Stimulated activated CD8-positive, alpha-beta memory T cell treated with anti-CD3 and anti-CD28 coated beads, Interleukin-15, amount 100 ng/mL, for 1 hour (primary cell): ENCODE results near the gene CCDC6.
"Not testable (repeated sequence)": the region's sequence is repeated elsewhere in the genome, so short reads cannot be mapped to it uniquely, and the experiment has no call there.

Source experiments
- DNase-seq: peaks from one replicate; pipeline ENCODE4 v3.0.0-alpha.2; 2020; ENCODE audit warnings: low read depth

The CCDC6 gene

DNA sequence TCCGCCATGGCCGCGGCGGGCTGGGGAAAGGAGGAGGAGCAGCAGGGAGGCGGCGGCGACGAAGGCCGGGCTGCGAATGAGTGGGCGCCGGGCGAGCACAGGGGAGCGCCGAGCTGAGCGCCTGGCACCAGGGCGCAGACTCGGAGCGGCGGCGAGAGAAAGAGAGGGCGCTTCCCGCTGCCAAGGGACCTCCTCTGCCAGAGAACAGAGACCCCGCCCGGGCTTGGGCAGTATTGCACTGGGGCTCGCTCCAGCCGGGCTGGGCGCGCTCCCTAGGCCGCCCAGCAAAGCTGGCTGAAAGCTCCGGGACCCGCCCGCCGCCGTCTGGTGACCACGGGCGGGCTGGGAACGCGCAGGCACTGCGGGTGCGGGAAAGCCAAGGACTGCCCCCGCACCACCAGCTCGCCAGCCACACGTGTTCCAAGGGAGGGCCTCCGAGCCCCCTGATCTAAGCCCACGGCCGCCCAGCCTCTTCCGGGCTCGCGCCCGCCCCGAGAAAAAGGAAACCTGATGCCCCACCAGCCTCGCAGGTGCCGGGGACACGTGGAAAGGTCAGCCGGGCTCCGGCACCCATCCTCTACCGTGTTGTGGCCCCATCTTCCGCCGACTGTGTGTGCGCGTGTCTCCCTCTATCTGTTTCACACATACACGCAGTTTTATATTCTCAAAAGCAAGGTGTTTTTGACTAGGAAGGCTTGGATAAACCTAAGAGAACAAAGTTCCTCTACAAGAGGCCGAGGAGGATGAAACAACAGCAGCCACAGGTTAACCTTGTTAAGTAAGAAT is at the start of gene CCDC6:
Gene CCDC6, minus strand, starts transcription at position 140 of the 786 bp plus-strand sequence. Its CDS starts 132 bp downstream, at position 8.
- DNase-seq = peak; percentile 86

DNA sequence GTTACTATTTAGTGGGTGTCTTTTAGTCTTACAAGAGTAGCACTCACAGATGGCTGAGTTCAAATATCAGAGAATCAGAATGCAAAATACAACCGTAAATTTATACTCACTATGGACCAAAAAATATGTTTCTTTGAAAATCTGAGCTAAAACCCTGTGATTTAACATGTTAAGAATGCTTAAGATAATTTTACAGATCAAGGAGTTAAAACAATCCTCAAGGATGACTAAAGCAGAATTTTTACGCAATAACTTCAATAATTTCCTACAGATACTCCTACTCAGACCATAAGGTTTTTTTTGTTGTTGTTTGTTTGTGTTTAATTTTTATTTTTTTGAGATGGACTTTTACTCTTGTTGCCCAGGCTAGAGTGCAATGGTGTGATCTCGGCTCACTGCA is 47.9 kb upstream of the CCDC6 start:
- DNase-seq = no peak

DNA sequence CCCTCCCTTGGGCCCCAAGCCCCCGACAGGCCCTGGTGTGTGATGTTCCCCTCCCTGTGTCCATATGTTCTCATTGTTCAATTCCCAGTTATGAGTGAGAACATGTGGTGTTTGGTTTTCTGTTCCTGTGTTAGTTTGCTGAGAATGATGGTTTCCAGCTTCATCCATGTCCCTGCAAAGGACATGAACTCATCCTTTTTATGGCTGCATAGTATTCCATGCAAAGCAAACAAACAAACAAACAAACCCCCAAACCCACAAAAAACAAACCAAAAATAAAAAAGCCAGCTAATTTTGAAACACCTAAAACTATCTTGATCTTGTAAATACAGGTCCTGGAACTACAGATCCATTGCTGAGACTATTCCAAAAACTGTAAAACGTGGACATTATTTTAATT is 47.4 kb upstream of the CCDC6 start:
- DNase-seq = not testable (repeated sequence)

DNA sequence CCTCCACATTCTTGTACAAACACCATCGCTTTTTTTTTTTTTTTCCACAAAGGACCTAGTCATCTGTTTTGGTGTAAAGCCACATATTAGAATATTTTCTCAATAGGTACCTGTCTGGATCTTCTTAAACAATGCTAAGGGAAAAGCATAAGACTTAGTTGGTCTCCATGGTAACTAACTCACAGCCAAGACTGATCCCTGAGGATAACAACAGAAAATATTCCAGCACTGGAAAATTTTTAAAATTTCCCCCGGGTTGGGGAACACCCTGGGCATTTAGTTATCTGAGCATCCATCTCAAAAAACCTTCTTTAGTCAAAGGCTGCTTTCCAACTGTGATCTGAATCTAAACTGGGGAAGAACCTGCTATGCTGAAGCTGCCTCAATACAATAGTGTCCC is 43.7 kb upstream of the CCDC6 start:
- DNase-seq = no peak

DNA sequence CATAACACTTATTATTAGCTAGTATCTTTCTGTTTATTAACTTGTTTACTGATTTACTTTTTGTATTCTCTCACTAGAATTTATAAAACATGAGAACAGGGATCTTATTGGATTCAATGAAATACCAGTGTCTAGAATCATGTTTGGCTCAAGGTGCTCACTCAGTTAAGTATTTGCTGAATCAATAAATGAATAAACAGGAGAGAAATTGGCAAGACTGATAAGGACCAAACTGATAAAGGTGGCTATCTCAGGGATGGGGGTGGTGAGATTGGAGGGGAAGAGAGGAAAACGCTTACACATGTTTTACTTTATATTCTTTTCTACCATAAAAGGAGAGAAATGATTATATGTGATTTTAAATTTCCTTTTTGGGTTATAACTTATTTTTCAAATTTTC is 43.3 kb upstream of the CCDC6 start:
- no peak for DNase-seq

DNA sequence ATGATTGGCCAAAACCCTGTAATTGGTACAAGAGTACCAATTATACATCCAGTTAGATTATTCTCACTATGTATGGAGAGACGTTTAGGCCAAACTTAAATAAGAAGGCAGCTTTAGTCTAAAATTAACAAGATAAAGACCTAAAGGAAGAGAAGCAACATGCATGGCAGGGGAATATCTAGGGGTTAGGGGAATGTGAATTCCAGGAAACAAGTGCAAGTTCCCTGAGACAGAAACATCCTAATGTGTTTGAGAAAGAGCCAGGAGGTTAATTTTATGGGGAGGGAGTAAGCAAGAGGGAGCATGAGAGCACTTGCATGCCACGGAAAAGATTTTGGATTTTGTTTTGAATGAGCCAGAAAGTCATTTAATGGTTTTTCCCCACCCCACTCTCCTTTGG is 39.6 kb upstream of the CCDC6 start:
- no peak for DNase-seq

DNA sequence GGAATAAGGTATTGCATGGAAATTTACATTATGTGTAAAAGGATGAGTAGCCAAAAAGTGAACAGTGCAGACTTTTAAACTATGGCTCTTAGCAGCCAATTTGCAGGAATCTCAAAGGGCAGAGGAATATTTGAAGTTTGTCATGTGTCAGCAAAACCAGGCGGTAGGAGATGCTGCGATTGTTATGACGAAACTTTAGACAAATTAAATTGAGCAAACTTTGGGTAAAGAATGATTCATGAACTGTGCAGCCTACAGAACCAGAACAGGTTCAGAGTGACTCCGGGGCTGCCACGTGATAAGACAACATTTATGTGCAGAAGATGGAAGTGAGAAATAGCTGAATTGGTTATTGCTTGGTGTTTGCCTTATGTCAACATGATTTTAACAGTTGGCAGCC is 39.2 kb upstream of the CCDC6 start:
- no peak for DNase-seq

DNA sequence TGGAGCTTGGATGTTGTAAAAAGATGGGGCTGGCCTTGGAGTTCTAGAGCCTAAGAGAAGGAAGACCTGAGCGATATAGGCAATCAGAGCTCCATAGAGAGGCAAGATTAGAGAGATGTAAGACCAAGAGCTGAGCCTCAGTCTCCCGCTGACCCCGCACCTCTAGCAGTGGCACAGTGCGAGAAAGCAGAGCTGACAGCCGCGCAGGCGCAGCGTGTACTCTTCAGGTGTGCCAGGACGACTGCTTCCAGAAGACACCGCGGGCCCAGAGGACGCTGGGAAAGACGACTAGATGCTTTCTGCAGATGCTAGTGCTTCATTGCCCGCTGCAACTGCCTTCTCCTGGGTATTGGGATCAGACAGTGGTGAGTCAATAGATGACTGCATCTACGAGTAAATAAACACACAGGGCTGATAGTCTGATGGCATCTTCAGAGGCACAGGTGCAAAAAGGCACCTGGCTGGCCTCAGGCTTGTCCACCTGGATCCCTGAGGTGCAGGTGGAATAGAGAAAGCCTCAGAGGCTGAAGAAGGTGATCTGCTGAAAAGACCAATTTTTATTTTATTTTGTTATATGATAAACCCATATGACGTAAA is 38.1 kb upstream of the CCDC6 start:
- no peak for DNase-seq

DNA sequence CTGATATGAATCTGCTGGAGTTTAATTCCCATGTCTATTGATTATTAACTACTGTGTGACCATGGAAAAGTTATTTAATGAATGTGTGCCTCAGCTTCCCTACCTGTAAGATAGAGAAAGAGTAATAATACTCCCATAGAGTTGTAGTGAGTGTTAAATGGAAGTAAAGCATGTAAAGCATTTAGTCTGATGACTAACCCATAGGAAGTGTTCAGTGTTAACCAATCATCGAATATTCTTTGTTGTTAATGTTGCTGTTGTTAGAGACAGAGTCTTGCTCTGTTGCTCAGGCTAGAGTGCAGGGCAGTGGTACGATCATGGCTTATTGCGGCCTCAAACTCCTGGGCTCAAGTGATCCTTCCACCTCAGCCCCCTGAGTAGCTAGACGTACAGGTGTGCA is 36.2 kb upstream of the CCDC6 start:
- no peak for DNase-seq

DNA sequence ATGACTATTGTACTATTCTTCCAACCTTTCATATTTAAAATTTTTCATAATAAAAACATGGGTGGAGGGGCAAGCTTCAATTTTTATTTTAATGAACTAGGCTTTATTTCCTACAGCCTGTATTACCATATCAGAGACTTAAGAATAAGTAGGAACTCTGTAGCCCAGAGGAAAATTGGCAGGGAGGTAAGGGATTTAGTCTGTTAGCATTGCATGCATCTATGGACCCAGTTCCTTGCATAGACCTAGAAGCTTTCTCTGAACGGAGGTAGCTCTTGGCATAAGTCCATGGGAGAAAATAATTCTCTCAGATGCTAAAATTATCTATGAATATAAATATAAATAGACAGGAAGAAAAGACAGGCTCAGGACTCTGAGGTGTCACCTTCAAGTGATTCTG is 31.4 kb upstream of the CCDC6 start:
- no peak for DNase-seq

DNA sequence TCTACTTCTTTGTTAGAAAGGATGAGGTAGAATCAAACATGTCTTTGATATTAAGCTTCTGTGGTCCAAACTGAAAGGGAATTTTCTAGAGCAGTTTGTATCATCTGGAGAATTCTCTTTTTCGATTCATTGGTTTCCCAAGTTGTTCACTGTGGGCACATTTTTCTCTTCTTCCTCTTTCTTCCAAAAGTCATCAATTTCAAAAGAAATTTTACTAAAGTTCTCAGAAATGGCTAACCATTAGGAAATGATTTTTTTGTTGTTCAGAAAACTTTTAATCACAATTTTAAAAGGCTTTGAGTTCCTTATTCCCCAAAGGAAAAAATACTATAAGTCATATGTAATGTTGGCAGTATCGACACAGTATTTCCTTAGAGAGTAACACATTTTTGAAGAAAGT is 28.3 kb upstream of the CCDC6 start:
- no peak for DNase-seq

DNA sequence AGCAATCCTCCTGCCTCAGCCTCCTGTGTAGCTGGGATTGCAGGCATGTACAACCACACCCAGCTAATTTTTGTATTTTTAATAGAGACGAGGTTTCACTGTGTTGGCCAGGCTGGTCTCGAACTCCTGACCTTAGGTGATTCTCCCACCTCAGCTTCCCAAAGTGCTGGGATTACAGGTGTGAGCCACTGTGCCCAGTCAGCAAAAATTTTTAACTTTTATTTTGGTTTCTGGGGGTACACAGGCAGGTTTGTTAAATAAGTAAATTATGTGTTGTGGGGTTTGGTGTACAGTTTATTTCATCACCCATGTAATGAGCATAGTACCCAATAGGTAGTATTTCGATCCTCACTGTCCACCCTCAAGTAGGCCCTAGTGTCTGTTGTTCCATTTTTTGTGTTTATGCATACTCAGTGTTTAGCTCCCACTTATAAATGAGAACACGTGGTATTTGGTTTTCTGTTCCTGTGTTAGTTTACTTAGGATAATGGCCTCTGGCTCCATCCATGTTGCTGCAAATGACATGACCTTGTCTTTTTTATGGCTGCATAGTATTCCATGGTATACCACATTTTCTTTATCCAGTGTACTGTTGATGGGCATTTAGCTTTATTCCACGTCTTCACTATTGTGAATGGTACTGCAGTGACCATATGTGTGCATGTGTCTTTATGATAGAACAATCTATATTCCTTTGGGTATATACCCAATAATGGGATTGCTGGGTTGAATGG is 24.6 kb upstream of the CCDC6 start:
- DNase-seq = not testable (repeated sequence)

DNA sequence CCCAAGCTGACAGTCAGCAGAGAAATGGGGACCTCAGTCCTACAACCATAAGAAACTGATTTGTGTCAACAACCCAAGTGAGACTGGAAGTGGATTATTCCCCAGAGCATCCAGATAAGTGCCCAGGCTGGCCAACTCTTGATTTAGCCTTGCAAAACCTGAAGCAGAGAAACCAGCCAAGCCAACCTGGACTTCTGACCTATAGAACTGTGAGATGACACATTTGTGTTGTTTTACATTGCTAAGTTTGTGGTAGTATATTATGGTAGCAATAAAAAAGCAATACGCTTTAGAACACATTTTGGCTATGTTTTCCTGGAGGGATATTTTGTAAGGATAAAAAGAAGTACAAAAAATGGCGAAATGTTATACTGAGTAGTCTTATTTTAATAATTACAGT is 19.7 kb upstream of the CCDC6 start:
- DNase-seq = no peak

DNA sequence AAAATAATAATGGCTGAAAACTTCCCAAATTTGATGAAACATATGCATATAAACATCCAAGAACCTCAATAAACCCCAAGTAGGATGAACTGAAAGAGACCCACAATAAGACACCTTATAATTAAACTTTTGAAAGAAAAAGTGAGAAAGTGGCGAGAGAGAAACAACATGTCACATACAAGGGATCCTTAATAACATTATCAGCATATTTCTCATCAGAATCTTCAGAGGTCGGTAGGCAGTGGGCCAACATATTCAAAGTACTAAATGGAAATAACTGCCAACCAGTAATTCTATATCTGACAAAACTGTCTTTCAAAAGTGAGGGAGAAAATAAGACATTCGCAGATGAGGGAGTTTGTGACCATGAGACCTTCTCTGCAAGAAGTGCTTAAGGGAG is 16.6 kb upstream of the CCDC6 start:
- DNase-seq = no peak

DNA sequence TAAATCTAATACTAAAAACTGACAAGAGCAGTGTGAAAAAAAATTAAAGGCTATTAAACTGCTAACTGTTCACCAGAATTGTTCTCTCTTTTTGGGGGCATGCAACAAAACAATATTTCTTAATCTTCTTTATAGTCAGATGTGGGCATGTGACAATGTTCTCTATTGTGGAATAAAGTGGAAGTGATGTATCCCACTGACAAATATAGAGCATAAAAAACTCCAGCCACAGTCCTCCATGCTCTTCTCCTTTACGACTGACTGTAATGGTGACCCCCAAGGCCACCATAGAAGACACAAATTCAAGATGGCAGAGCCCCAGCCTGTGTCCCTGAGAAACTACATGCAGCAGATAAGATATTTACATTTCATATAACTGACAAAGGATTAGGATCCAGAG is 11.6 kb upstream of the CCDC6 start:
- no peak for DNase-seq

DNA sequence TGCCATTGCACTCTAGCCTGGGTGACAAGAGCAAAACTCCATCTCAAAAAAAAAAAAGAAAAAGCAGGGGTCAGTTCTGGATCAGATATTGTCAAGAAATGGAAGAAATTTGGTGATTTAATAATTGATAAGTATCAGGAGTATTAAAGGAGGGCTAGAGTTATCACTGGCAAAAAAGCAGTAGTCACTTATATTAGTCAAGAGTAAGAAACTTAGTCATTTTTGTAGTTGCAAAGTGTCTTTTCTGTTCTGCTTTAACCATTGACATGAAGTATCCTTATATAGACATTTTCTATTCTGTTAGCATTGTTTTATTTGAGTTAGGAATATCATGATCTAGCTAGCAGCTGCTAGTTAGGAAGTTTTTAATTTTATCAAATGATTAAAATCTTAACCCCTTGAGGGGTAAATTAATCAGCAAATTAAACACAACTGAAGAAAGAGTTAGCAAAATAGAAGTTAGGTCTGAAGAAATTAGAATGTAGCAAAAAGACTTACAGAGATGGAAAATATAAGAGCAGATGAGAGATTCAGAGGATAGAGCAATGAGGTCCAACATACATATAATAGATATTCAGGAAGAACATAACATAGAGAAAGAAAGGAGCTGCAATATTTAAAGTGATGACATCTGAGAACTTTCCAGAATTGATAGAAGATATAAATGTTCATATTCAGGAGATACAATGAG is 7.3 kb upstream of the CCDC6 start:
- DNase-seq = no peak

DNA sequence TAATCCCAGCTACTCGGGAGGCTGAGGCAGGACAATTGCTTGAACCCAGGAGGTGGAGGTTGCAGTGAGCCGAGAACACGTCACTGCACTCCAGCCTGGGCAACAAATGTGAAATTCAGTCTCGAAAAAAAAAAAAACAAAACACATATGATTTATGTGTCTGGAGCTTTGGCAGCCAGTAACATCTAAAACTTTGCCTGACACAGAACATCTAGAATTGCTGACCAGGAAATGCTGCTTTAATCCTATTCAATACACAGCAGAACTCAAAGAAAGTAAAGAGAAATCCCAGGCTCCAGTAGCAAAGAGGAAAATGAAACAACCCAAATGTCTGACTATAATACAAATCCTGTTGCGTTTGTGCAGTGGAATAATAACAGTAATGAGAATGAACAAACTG is 4.5 kb upstream of the CCDC6 start:
- DNase-seq = no peak

DNA sequence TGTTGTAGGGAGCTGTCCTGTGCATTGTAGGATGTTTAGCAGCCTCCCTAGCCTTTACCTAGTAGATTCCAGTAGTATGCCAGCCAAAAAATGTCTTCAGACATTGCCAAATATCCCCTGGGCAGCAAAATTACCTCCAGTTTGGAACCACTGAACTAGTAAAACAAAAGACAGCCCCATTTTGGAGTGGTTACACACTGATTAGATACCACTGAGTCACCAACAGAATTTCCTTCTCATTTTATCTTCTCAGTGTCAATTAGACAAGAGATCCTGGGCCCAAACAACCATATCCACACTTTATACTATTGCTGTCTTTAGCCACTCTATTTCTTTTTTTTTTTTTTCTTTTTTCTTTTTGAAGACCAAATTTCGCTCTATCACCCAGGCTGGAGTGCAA is 3.5 kb upstream of the CCDC6 start:
- no peak for DNase-seq

DNA sequence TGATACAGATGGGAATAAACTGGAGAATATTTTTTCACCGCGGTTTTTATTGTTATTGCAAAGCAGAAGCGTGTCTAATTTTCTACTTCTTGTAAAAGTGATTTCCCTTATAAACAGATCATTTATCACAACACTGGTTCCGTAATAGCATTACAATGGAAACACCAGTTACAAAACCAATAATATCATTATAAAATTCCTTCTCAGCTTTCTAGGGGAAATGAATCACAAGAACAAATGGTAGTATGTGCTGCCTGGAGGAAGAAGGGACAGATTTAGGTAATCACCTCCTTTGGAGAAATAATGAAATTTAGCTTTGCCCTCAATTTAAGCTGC is 2.4 kb upstream of the CCDC6 start:
- DNase-seq = no peak

DNA sequence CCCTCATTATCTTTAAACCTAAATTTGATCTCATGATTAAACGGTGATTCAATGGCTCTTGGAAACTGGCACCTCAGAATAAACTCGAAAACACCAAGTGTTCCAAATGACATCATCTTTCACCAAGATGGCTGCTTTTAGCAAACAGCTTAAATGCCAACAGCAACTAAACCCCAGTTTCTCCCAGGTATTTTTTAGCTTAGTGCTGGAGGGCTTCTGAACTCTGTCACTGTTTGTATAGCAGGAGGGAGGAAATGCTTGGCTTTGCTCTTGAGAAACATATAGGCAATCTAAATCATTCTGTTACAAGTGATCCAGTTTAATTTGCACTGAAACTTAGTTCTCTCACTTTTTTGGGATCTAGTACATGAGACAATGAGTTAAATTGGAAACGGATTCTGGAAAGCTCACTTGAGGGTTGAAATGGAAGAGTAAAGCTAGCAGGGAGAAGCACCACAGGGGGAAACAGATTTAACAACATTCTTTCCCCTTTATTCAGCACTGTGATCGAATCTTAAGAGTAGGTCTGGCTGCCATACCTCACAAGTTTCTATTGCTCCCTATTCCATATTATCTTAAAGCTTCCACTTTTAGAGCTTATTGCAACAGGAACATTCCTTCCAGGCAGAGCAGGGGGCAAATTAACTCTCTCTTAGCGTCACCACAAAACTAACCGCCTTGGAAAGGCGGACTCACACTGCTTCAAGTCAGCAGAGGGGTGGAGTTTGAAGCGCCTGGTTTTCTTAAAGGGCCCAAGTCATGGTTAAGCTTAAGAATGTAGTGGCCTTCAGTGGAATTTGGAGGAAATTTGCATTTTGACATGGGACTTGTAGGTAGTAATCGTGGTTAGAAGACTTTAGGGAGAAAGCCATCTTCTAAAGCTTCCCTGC is 1.8 kb upstream of the CCDC6 start:
- DNase-seq = peak; percentile 16

DNA sequence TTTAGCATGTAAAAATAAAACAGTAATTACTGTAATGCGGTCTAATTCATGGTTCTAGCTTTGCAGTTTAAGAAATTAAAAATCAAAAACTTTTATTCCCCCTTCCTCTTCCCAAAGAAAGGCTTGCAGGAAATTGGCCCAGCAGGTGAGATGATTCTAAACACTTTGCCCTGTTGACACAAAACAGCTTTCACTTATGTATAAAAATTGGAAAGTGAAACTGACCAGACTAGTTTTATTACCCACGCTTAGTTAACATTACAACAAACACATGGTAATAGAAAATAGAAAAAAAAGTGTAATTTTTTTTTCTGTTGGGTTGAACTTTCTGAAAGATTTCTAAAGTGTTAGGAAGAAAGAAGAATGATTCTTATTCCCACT is 1.2 kb upstream of the CCDC6 start:
- DNase-seq = no peak
